Testis (tissue), 2 donors: ENCODE results near the gene MAGI1.

Experiments
- POLR2A ChIP-seq: fragments of 450-650 bp; IDR thresholded peaks from one replicate; pipeline ENCODE4 v1.6.1; 2017; ENCODE audit warnings: antibody characterized with exemption, mild to moderate bottlenecking, moderate library complexity
- TF ChIP-seq, protein P1 (sequence below), 3 experiments: fragments of 450-650 bp in 2 of 3; fragments of 200-600 bp in 1 of 3; sonication (generic) in 1 of 3; IDR thresholded peaks; one replicate each; pipeline ENCODE4 v1.5.1; 2016 to 2019; ENCODE audit warnings: antibody characterized with exemption in 3 of 3, mild to moderate bottlenecking in 2 of 3, moderate library complexity in 1 of 3

DNA sequence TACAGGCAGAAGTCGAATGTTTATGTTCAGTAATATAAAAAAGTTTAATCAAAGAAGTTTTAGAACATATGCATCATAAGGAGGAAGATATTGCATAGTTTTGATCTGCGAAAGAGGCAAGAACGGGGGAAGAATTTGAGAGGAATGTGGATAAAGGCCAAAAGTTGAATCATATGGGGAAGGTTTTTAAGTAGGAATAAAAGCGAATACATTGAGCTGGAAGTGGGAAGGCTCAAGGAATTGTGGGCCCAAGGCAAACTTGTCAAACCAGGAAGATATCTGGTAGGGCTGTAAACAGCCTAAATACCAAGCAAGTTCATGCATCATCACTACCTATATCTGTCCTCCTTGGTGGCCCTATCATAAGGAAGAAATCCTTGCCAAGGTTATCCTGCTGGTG, 186.9 kb downstream of the MAGI1 start:
- TF ChIP-seq POLR2A, result no peak
- TF ChIP-seq, protein P1, sequence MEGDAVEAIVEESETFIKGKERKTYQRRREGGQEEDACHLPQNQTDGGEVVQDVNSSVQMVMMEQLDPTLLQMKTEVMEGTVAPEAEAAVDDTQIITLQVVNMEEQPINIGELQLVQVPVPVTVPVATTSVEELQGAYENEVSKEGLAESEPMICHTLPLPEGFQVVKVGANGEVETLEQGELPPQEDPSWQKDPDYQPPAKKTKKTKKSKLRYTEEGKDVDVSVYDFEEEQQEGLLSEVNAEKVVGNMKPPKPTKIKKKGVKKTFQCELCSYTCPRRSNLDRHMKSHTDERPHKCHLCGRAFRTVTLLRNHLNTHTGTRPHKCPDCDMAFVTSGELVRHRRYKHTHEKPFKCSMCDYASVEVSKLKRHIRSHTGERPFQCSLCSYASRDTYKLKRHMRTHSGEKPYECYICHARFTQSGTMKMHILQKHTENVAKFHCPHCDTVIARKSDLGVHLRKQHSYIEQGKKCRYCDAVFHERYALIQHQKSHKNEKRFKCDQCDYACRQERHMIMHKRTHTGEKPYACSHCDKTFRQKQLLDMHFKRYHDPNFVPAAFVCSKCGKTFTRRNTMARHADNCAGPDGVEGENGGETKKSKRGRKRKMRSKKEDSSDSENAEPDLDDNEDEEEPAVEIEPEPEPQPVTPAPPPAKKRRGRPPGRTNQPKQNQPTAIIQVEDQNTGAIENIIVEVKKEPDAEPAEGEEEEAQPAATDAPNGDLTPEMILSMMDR (IDR thresholded peaks at IDR 0.05), result no peak
